HG02798 (cell line): Measurements from ENCODE around the gene NNAT.

Source experiments
- ATAC-seq: cut with Tn5 transposase; IDR thresholded peaks from one replicate; pipeline ENCODE4 v1.9.1; 2021; ENCODE audit warnings: mild to moderate bottlenecking; ENCODE audit not compliant: unreplicated experiment, poor library complexity

The NNAT gene

DNA sequence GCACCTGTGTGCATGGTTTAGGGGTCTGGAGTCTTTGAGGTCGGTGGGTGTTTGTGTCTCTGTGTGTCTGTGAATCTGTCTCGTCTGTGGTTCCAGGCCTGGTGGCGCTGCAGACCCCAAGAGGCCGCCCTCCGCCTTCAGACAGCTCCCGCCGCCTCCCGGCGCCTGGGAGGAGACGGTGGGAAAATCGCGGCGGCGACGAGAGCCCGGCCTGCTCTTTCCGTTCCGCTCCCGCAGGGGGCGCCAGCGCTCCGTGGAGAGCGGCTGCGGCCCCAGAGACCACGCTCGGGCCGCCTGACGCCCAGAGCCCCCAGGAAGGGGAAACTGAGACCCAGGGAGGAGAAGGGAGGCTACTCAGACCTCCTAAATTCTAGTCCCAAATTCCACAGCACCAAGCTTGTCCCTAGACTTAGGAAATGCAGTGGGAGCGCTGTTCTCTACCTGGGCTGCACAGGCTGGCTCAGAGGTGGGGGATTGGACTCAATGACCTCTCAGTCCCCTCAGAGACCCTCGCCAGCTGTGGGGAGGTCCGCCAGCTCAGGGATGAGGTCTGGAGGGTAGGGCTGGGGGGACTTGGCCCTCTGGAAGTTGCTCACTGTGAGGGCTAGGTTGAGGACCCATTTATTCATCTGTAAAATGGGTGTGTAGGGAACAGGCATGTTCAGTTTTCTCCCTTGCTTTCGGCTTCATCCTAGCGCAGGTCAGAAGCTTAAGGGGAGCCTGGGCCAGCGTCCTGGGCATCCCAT, 43.5 kb downstream of the NNAT start:
- ATAC-seq, result no peak

DNA sequence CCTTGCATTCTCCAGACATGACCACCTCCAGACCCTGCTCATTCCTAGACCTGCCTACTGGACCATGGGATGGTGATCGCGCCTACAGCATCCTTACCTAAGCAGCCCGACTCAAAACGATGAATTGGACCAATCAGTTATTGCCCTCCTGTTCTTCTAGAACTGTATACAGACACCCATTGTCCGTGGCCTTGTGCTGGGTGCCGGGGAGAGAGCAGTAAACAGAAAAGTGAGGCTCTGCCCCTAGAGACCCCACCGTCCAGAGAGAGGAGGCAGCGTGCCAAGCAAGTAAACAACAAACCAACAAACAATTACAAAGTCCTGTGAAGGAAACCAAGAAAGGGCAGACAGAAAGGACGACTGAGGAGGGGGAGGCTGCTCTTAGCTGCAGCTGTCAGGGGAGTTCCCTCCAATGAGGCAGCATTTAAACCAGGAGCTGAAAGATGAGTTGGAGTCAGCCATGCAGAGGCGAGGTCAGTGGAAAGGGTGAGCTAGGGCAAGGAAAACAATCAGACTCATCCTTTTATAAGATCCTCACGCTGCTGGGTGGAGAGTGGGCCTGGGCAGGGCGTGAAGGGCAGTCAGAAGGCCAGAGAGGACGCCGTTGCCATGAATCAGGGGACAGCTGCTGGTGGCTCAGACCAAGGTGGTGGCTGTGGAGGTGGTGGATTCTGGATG, 44.2 kb downstream of the NNAT start:
- ATAC-seq, result no peak

DNA sequence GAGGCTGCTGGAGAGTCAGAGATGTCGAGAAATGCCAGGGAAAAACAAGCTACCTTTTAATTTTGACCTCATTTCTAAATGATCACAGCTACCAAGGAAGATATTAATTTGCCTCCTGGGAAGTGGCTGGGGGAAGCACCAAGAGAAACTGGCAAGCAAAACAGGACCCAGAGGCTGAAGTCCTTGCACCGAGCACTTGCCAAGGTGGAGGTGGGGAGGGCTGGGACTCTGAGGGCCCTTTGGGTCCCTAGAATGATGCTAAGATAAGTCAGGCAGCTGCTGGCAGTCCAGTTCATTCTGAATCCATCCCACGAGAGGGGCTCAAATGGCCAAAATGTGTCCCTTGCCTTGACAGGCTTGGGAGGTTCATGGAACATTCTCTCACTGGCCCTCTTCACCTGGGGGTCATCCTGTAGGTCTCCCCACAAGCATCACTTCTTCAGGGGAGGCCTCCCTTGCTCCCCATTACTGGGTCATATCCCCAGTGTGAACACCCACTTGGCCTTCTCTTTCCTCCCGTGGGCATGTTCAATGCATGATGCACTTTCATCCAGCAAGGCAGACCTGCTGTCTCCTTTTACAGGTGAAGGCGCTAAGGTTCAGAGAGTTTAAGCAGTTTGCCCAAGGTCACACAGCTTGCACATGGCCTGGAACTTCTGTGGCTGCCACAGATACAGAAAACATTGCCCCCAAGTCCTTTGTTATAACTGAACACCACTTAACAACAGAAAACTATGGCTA, 45.7 kb downstream of the NNAT start:
- ATAC-seq, result no peak

DNA sequence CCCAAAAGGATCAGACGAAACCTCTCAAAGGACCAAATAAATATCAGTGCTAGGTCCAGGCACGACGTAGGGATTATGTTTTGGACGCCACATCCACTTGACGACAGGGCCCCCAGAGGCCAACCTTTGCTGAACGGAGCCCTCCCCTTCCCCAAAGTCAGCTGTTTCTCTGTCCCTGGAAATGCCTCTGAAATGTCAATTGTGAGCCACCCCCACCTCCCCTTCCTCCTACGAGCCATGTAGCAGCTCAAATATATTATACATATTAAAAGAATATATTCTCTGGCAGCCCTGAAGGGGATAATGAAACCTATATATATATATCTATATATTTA, 46.2 kb downstream of the NNAT start:
- no peak for ATAC-seq

DNA sequence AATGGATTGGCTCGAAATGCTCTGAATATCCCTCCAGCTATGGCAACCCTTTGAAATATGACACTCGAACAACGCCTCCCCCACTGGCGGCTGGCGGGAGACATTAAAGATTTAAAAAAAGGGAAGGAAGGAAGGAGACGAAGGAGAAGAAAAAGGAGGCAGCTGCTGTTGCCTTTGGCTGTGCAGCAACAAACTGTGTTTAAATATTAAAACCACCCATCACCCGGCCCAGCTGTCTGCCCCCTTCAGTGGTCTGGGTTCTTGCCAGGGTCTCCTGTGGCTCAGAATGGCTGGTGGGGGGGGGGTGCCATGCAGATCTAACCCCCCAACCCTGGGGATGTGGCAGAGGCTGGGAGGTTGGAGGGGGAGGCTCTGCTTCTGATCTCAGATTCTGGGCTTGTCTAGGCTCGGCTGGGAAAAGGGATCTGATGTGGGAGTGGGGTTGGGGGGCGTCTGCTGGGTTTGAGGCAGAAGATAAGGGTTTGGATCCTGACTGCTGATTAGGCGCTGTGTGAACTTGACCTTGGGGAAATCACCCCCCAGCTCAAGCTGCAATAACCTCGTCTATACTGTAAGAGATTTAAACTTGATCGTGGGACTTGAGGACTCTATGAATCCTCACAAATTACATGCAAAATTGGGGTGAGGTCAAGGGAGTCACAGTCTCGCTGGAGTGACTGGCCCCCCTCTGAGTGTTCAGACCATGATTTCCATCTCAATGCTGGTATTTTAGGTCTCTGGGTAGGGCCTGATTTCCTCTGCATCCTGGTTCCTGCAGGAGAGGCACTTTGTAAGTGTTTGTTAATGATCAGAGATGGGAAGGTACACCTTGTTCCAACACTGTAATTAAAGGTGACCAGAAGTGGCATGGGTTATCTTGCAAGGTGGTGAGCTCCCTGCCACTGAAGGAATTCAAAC, 46.9 kb downstream of the NNAT start:
- no peak for ATAC-seq

DNA sequence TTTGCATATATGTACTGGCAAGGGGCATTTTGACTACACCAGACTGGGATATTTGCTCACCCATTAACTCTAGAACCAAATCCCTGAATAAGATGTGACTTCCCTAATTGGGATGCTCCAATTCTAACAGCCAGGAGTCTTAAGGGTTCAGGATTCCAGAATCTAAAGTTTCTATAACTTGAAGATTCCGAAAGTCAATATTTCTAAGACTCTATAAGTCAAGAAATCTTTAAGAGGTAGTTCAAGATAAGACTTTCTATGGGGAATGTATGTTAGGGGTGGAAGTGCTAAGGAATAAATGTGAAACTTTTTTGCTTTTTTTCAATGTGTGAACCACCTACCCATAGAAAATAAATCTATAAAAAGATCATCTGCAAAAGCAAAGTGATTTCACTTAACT, 49.4 kb downstream of the NNAT start:
- ATAC-seq, result no peak

DNA sequence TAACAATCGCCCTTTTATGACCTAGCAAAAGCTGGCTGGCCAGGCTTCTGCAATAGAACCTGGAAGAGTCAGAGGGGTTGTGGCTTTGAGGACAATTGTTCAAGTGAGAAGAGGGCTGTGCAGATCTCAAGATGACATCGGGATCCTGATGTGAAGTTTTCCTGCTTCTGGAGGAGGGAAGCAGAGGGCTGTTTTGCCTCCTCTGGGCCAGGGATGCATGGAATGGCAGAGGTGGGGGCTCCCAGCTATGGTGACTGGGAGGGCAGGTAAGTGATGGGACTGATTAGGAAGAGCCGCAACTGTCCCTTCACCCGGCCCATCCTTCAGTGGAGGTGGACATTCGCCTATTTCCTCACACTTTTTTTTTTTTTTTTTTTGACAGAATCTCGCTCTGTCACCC, 50.0 kb downstream of the NNAT start:
- no peak for ATAC-seq
